Natural killer cell (primary cell): Measurements from ENCODE around the gene TOX4. TPM values are rescaled to one million over a fixed set of nuclear protein-coding genes. Genes with fewer than 3 reads are reported as not detected.

Experiments used
- ATAC-seq, 3 donors: fragments of 150-1000 bp in 2 of 3; fragments of 200-7000 bp in 1 of 3; cut with Tn5 transposase; 1 replicate in 1 of 3; 2 replicates in 2 of 3; pipeline ENCODE4 v1.10.0; 2021; ENCODE audit warnings: mild to moderate bottlenecking in 2 of 3, moderate library complexity in 2 of 3
- DNase-seq, 2 donors: peaks; one replicate each; pipeline versions ENCODE4 v3.0.0 to v3.0.0-alpha.2; 2013 to 2021; ENCODE audit warnings: mixed read lengths in 1 of 2
- H3K27ac ChIP-seq: one replicate; pipeline ENCODE4 v1.5.1; 2013; ENCODE audit warnings: mild to moderate bottlenecking, low read length
- H3K27me3 ChIP-seq: one replicate; pipeline ENCODE4 v1.6.1; 2013; ENCODE audit warnings: low read length; ENCODE audit not compliant: control insufficient read depth, insufficient read depth
- H3K36me3 ChIP-seq: one replicate; pipeline ENCODE4 v1.6.1; 2013; ENCODE audit warnings: low read length; ENCODE audit not compliant: control insufficient read depth, insufficient read depth
- H3K4me1 ChIP-seq: one replicate; pipeline ENCODE4 v1.6.1; 2013; ENCODE audit warnings: low read length; ENCODE audit not compliant: control insufficient read depth, insufficient read depth
- H3K4me3 ChIP-seq: one replicate; pipeline ENCODE4 v1.5.1; 2013; ENCODE audit warnings: low read length
- H3K9me3 ChIP-seq: one replicate; pipeline ENCODE4 v1.6.1; 2013; ENCODE audit warnings: low read length; ENCODE audit not compliant: control insufficient read depth, insufficient read depth
- H3K27ac Mint-ChIP-seq, 2 donors: one replicate each; pipeline ENCODE4 v1.8.0; 2022; ENCODE audit warnings: mild to moderate bottlenecking in 2 of 2, mixed read lengths in 2 of 2, moderate library complexity in 1 of 2
- H3K27me3 Mint-ChIP-seq, 2 donors: one replicate each; pipeline ENCODE4 v1.8.0; 2022; ENCODE audit warnings: low read depth in 2 of 2, mixed read lengths in 2 of 2
- H3K36me3 Mint-ChIP-seq: one replicate; pipeline ENCODE4 v1.8.0; 2022; ENCODE audit warnings: mixed read lengths
- H3K4me1 Mint-ChIP-seq, 2 donors: one replicate each; pipeline ENCODE4 v1.8.0; 2022; ENCODE audit warnings: mixed read lengths in 2 of 2
- H3K4me3 Mint-ChIP-seq: one replicate; pipeline ENCODE4 v1.8.0; 2022; ENCODE audit warnings: mild to moderate bottlenecking, moderate library complexity, mixed read lengths
- H3K9me3 Mint-ChIP-seq, 2 donors: one replicate each; pipeline ENCODE4 v1.8.0; 2022; ENCODE audit warnings: mixed read lengths in 2 of 2
- CTCF ChIP-seq: fragments of 200-600 bp; IDR thresholded peaks from one replicate; pipeline ENCODE4 v1.8.0; 2022; ENCODE audit warnings: antibody characterized with exemption
- WGBS: methylation state at CpG from one replicate; pipeline ENCODE4 v1.1.7; 2013; ENCODE audit warnings: missing lambda C conversion rate; ENCODE audit not compliant: insufficient coverage; 5-methylcytosine and 5-hydroxymethylcytosine counted together
- intact Hi-C: fragments of 100-400 bp; cut with micrococcal nuclease; formaldehyde crosslinking; loops from one replicate; pipeline ENCODE4 v1.14.2; 2022
- total RNA-seq, 4 donors: library from RNA; stranded (reverse); fragments of 120-200 nt in 1 of 4; gene quantifications; one replicate each; pipeline versions ENCODE4 v1.2.3 to v1.2.4, GENCODE V29; 2013 to 2022

Gene TOX4
- total RNA-seq, 3 donors from 2014 or later (not counting 1 experiment from before 2014, with no cell fraction given): 103 to 123 (median 123) TPM

GRCh38 chr14:21535545-21536417 lies 58.8 kb downstream of the TOX4 start:
- no peaks in the 10 kb centered on the region for H3K36me3 ChIP-seq
- H3K4me3 Mint-ChIP-seq: no peak overlapping the region
- H3K27ac Mint-ChIP-seq: no peak overlapping the region
- H3K36me3 Mint-ChIP-seq: no peaks in the 10 kb centered on the region
- H3K4me1 Mint-ChIP-seq: peaks cover 0 to 6% of the 10 kb centered on the region in 2 donors
- no peaks in the 10 kb centered on the region for H3K4me1 ChIP-seq
- WGBS: 75% methylated on average over 5 of the region's 6 CpGs
- no peak for TF ChIP-seq CTCF
- no peak for ATAC-seq
- H3K27me3 Mint-ChIP-seq: peaks cover 44 to 64% of the 10 kb centered on the region in 2 donors
- intact Hi-C loops: no loop called here
- H3K9me3 ChIP-seq: no peaks in the 10 kb centered on the region
- no peaks in the 10 kb centered on the region for H3K9me3 Mint-ChIP-seq
- H3K27me3 ChIP-seq: peaks cover 25% of the 10 kb centered on the region
- H3K4me3 ChIP-seq: no peak overlapping the region
- H3K27ac ChIP-seq: no peak overlapping the region
- DNase-seq: no peak

- ATAC-seq (no peak), DNase-seq (no peak)
- 10% methylated on average over 22 of the region's 25 CpGs for WGBS
- H3K9me3 ChIP-seq: no peaks in the 10 kb centered on the region
- peaks cover 25% of the 10 kb centered on the region for H3K27me3 ChIP-seq
- TF ChIP-seq CTCF: no peak
- Mint-ChIP-seq H3K4me1 (peaks cover 0 to 6% of the 10 kb centered on the region in 2 donors), H3K36me3 (no peaks in the 10 kb centered on the region), H3K4me3 (no peak overlapping the region), H3K27me3 (peaks cover 44 to 64% of the 10 kb centered on the region in 2 donors), H3K27ac (no peak overlapping the region), H3K9me3 (no peaks in the 10 kb centered on the region)
- H3K36me3 ChIP-seq: no peaks in the 10 kb centered on the region
- intact Hi-C loops: no loop called here
- no peak overlapping the region for H3K27ac ChIP-seq
- no peak overlapping the region for H3K4me3 ChIP-seq
- no peaks in the 10 kb centered on the region for H3K4me1 ChIP-seq
These were observed 59.6 kb downstream of the TOX4 start for GRCh38 chr14:21536418-21537089.

GRCh38 chr14:21537090-21537424 lies 60.1 kb downstream of the TOX4 start:
- no peak overlapping the region for H3K27ac ChIP-seq
- no peaks in the 10 kb centered on the region for H3K4me1 ChIP-seq
- Mint-ChIP-seq H3K9me3 (no peaks in the 10 kb centered on the region), H3K36me3 (no peaks in the 10 kb centered on the region), H3K4me1 (peaks cover 0 to 6% of the 10 kb centered on the region in 2 donors), H3K27me3 (peaks cover 41 to 64% of the 10 kb centered on the region in 2 donors), H3K27ac (no peak overlapping the region), H3K4me3 (no peak overlapping the region)
- H3K4me3 ChIP-seq: no peak overlapping the region
- H3K9me3 ChIP-seq: no peaks in the 10 kb centered on the region
- intact Hi-C loops: no loop called here
- no peak for TF ChIP-seq CTCF
- H3K36me3 ChIP-seq: no peaks in the 10 kb centered on the region
- peaks cover 25% of the 10 kb centered on the region for H3K27me3 ChIP-seq
- WGBS: 32% methylated on average over 3 of the region's 3 CpGs
- ATAC-seq (no peak), DNase-seq (no peak)
